EH (cell line): Measurements from ENCODE around the gene ADGRE1.

ENCODE experiments used
- DNase-seq: peaks from one replicate; pipeline ENCODE4 v3.0.0-alpha.2; 2015; ENCODE audit warnings: low read depth

The ADGRE1 gene

DNA sequence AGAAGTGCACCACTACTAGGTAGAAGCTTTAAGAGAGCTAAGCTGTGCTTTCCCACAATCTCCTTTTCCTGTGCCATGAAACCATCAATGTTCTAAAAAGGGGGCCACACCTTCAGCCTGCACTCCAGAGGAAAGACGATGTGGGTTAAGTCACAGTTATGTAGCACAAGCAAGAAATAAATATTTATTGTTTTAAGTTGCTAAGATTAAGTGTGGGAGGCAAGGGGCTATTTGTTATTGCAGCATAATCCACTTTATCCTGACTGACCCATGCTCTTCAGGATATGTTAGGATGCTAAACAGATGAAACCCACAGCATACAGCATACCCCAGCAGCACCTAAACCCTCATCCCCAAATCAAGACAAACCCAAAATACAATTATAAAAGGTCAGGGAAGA is 69.2 kb downstream of the ADGRE1 start:
- no peak for DNase-seq

DNA sequence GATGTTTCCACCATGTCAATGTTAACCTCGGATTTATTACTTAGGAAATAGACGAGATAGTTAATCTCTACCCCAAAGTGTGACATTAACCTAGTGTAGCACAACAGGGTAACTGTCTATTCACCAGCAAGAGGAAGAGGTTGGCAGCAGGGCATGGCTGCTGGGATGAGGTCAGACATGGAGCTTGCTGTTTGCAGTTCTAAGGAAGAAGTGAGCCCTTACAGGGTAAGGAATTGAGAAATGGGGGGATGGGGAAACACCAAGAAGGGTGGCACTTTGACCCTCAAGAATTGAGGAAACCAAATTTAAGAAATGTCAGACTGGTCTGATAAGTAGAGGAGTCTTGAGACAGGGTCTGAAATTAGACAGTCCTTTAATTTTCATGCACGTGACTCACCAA is 71.4 kb downstream of the ADGRE1 start:
- DNase-seq, result no peak

DNA sequence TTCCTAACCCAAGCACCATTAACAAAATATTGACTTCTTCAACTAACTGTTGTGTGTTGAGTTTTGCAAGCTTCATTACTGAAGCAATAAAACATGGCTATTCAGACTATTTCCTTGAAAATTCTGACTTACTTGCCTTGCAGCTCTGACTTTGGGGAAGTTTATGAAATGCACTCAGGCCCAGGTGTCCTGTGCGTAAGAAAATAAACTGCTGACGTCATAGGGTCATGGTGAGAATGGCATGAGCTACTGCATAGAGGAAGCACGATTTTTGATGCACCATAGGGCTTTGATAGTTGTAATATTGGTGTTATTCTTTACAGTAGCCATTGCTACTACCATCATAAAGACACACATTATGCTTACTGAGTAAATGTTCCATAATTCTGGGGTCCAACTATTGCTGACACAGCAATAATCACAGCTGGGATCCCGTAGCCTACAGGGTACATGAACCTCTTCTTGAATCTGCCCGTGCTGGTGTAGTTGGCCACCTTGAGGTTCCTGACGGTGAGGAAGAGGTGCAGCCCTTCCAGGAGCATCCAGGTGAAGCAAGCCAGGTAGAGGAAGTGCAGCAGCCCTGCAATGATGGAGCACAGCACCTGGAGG is 76.0 kb downstream of the ADGRE1 start:
- no peak for DNase-seq

DNA sequence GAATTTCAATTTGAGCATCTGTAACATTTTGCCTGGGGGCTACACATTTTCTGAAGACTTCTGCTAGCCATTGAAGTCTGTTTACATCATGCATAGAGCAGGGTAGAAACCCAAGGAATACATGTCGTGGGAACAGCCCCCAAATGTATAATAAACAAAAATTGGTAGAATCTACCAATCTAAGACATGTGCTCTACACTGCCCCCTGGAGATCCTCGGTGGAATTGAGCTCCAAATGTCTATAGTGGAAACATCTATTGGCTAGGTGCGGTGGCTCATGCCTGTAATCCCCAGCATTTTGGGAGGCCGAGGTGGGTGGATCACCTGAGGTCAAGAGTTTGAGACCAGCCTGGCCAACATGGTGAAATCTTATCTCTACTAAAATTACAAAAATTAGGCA is 76.6 kb downstream of the ADGRE1 start:
- DNase-seq, result no peak

DNA sequence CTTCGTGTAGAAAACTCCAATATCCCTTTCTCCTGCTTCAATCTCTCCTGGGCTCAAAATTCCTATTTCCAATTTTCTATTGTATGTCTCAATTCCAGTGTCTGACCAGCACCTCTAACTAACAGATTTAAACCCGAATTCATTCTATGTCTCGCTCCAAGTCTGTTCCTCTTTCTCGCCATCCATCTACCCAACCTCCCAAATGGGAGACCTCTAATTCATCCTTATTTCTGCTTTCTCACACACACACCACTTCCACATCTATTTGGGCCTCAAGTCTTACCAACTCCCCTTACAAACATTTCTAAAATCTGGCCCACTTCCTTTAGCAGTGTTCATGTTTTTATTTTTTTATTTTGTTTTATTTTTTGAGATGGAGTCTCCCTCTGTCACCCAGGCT is 80.6 kb downstream of the ADGRE1 start:
- no peak for DNase-seq

DNA sequence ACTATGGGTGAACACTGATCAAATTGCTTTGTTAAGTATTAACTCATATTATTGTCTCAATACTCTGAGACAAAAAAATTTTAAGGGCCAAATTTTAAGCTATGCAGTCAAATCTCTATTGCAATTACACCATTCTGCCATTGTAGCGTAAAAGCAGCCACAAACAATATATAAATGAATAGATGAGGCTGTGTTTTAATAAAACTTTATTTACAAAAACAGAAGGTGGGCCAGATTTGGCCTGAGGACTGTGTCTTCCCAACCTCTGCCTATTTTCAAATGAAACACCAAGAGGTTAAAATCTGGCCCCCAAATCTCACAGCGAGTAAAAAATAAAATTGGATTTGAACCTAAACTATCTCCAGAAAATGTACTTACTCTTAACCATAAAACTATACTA is 82.1 kb downstream of the ADGRE1 start:
- DNase-seq, result no peak

DNA sequence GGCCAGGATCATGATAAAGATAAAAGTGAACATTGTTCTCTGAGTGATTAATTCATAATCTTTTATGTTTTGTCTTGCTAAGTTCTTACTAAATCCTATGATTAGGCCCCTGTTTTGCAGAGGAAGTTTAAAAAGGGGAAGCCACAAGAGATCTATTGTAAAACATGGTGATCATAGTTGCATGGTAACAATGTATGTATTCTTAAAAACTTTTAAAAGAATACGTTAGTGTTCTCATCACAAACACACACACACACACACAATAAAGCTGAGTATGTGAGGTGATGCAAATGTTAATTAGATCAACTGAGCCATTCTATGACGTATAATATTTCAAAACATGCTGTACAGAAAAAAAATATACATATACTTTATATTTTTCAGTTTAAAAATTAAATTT is 82.6 kb downstream of the ADGRE1 start:
- DNase-seq, result no peak

DNA sequence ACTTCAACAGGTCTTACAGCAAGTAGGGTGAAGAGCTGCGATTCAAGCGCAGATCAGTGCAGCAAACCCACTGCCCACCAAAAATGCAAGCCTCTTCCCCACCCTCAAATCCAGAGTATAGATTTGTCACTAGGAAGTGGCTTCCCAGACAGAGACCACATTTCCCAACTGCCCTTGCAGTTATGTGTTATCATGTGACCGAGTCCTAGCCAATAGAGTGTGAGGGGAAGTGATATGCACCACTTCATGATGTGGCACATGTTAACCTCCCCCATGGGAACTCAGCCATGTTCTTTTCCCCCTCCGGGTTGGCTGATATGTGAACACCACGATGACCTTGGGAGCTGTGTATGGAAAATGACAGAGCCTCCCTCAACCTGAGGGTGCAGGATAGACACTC is 83.1 kb downstream of the ADGRE1 start:
- no peak for DNase-seq

DNA sequence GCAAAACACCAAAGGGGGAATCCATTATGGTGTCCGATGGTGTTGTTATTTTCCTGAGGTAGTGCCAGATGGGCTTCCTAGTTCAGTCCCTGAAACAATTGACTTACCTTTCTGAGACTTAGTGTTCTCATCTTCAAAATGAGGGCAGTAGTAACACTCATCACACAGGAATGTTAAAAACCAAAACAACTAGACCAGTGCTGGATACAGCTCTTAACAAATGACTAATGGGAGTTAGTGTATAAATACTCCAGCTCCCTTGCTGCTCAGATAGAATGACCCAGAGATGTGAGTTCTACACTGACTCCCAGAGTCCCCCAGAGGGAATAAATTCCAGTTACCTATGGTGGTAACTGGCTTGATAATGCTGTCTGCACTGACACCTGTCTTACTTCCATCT is 84.0 kb downstream of the ADGRE1 start:
- no peak for DNase-seq

DNA sequence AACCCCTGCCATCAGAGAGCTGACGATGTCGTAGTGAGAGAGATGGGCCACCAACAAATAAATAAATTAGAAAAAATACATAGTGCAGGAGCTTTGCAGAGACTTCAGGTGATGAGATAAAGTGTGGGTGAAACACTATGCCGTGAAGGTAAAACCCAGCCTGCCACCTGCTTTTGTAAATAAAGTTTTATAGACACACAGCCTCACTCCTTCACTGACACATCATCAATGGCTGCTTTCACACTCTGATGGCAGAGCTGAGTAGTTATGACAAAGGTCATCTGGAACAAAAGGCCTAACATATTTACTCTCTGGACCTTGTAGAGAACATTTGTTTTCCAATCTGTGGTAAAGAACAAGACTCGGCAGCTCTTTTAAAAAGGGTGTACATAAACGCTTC is 88.8 kb downstream of the ADGRE1 start:
- DNase-seq, result no peak

DNA sequence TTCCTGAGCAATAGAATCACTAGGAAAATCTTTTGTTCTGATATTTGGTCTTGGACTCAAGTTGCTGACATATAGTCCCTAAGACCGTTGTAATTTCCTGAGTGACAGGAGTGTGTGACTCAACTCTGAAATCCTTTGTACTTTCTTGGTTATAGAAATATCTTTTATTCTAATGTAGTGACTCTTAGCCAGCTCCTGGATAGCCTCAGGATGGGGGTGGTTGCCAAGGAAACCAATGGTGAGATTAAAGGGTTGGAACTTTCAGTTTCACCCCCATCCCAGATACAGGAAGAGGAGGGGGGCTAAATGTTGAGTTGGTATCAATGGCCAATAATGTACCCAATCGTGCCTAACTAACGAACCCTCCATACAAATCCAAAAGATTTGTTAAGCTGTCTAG is 92.0 kb downstream of the ADGRE1 start:
- no peak for DNase-seq

DNA sequence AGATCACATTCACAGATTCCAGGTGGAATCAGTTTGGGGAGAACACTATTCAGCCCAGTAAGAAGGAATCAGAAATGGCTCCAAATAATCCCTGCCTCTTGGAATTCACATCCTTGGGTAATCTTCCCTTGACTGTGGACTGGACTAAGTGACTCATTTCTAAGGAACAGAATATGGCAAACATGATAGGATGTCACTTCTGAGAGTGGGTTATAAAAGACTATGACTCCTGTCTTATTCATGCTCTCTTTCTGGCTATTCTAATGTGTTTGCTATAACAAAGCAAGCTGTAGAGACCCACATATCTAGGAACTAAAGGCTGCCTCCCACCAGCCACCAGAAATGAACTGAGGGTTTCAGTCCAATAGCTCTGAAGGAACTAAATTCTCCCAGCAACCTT is 96.1 kb downstream of the ADGRE1 start:
- no peak for DNase-seq

DNA sequence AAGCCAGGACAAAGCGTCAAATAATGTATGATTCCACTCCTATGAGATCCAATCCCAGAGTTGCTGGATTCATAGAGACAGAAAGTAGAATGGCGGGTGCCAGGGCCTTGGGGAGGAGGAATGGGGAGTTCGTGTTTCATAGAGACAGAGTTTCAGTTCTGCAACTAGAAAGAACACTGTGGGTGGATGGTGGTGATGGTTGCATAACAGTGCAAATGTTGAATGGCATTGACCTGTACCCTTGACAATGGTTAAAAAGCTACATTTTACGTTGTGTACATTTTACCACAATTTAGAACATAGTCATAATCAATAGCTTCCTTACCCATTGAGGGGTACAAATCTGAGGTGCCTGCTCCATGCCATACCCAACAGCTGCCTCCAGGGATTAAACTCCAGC is 100.5 kb downstream of the ADGRE1 start:
- no peak for DNase-seq

DNA sequence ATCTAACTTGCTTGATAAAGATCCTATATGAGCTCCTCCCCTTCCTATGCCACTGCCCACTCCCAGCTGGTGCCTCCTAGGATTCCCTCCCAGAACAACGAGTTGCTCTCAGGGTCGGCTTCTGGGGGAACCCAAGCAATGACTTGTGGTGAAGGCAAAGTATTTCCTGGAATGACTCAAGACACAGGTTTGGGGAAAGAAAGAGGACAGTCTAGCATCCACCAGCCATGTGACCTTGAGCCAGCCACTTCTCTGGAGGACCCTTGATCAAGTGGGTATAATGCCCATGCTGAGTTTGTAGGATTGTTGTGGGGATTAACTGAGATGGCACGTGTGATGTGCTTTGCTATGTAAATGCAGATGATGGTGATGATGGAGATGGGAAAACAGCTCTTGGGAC is 100.9 kb downstream of the ADGRE1 start:
- no peak for DNase-seq
